OCI-LY1 (cell line): ENCODE data around the gene CUX1.

ENCODE experiments used
- EZH2 ChIP-seq: fragments of 200-600 bp; sonication (generic), shearing (Covaris generic); IDR thresholded peaks from 2 replicates; pipeline ENCODE4 v1.8.0; 2017; ENCODE audit warnings: borderline replicate concordance, mixed run types, mild to moderate bottlenecking, antibody characterized with exemption, low read length, moderate library complexity, mixed read lengths
- TF ChIP-seq, protein P1 (sequence below): fragments of 200-600 bp; sonication (generic), shearing (Covaris generic); IDR thresholded peaks from 2 replicates; pipeline ENCODE4 v1.5.1; 2017; ENCODE audit warnings: mild to moderate bottlenecking, antibody characterized with exemption, low read length, moderate library complexity, mixed read lengths

GRCh38 chr7:101820703-101821102 lies 3.3 kb downstream of the CUX1 start:
- TF ChIP-seq, protein P1, sequence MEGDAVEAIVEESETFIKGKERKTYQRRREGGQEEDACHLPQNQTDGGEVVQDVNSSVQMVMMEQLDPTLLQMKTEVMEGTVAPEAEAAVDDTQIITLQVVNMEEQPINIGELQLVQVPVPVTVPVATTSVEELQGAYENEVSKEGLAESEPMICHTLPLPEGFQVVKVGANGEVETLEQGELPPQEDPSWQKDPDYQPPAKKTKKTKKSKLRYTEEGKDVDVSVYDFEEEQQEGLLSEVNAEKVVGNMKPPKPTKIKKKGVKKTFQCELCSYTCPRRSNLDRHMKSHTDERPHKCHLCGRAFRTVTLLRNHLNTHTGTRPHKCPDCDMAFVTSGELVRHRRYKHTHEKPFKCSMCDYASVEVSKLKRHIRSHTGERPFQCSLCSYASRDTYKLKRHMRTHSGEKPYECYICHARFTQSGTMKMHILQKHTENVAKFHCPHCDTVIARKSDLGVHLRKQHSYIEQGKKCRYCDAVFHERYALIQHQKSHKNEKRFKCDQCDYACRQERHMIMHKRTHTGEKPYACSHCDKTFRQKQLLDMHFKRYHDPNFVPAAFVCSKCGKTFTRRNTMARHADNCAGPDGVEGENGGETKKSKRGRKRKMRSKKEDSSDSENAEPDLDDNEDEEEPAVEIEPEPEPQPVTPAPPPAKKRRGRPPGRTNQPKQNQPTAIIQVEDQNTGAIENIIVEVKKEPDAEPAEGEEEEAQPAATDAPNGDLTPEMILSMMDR: no peak
- no peak for TF ChIP-seq EZH2
